HEK293T (cell line): Measurements from ENCODE around the gene CGB1.
"Not testable (repeated sequence)": the region's sequence is repeated elsewhere in the genome, so short reads cannot be mapped to it uniquely, and the experiment has no call there.

ENCODE experiments used
- ARNT ChIP-seq: fragments of 450-650 bp; IDR thresholded peaks from 2 replicates; pipeline ENCODE4 v1.6.1; 2017; ENCODE audit warnings: mild to moderate bottlenecking
- BHLHE40 ChIP-seq: fragments of 450-650 bp; IDR thresholded peaks from 2 replicates; pipeline ENCODE4 v1.6.1; 2016; ENCODE audit warnings: mild to moderate bottlenecking, moderate library complexity, borderline replicate concordance
- CTBP1 ChIP-seq: fragments of 450-650 bp; IDR thresholded peaks from 2 replicates; pipeline ENCODE4 v1.6.1; 2016; ENCODE audit warnings: borderline replicate concordance
- FOXA1 ChIP-seq: fragments of 450-650 bp; IDR thresholded peaks from 2 replicates; pipeline ENCODE4 v1.6.1; 2016; ENCODE audit warnings: mild to moderate bottlenecking
- FOXK2 ChIP-seq: fragments of 450-650 bp; IDR thresholded peaks from 2 replicates; pipeline ENCODE4 v1.6.1; 2016; ENCODE audit warnings: mild to moderate bottlenecking
- FOXM1 ChIP-seq: fragments of 450-650 bp; IDR thresholded peaks from 2 replicates; pipeline ENCODE4 v1.6.1; 2017; ENCODE audit warnings: mild to moderate bottlenecking, borderline replicate concordance
- HDGF ChIP-seq: fragments of 450-650 bp; IDR thresholded peaks from 2 replicates; pipeline ENCODE4 v1.6.1; 2017; ENCODE audit warnings: antibody characterized with exemption, borderline replicate concordance
- NFRKB ChIP-seq: fragments of 450-650 bp; IDR thresholded peaks from 2 replicates; pipeline ENCODE4 v1.6.1; 2016; ENCODE audit warnings: mild to moderate bottlenecking, moderate library complexity
- SP1 ChIP-seq: fragments of 450-650 bp; IDR thresholded peaks from 2 replicates; pipeline ENCODE4 v1.6.1; 2017
- SUZ12 ChIP-seq: fragments of 450-650 bp; IDR thresholded peaks from 2 replicates; pipeline ENCODE4 v1.6.1; 2016; ENCODE audit warnings: mild to moderate bottlenecking
- TARDBP ChIP-seq: fragments of 450-650 bp; IDR thresholded peaks from 2 replicates; pipeline ENCODE4 v1.6.1; 2016

- not testable (repeated sequence) for TF ChIP-seq TARDBP, SP1, ARNT, BHLHE40, FOXM1, NFRKB, SUZ12, FOXA1, HDGF, CTBP1, FOXK2
Measured at GRCh38 chr19:49074869-49075268, 38.2 kb upstream of the CGB1 start.
